SU-DHL-6 (cell line): ENCODE results near the gene CWF19L2.

Source experiments
- EZH2phosphoT487 ChIP-seq: fragments of 200-600 bp; sonication (generic), shearing (Covaris generic); conservative IDR thresholded peaks from 2 replicates; pipeline ENCODE4 v1.6.1; 2018; ENCODE audit warnings: mild to moderate bottlenecking, antibody characterized with exemption, low read length, moderate library complexity, mixed read lengths
- TF ChIP-seq, protein P1 (sequence below): fragments of 200-600 bp; sonication (generic); IDR thresholded peaks from one replicate; pipeline ENCODE4 v1.5.1; 2017; ENCODE audit warnings: antibody characterized with exemption, mild to moderate bottlenecking, low read length, moderate library complexity; ENCODE audit not compliant: insufficient read depth, poor library complexity, severe bottlenecking

DNA sequence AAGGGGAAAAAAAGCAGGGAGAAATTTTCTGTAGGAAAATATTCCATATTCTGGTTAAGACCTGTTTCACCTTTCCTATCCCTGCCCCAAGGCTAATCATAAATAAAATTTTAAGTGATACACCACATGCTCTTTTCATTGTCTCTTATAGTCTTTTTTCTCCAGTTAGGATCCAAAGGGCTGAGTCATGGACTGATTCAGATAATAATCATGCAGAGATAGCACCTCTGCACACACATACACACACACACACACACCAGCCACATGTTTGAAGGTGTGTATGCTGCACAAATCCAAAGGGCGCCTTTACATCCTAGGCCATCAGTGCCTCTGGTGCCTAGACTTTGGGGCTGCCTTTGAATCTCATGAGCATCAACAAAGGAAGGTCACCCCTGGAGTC is 35.5 kb upstream of the CWF19L2 start:
- TF ChIP-seq, protein P1, sequence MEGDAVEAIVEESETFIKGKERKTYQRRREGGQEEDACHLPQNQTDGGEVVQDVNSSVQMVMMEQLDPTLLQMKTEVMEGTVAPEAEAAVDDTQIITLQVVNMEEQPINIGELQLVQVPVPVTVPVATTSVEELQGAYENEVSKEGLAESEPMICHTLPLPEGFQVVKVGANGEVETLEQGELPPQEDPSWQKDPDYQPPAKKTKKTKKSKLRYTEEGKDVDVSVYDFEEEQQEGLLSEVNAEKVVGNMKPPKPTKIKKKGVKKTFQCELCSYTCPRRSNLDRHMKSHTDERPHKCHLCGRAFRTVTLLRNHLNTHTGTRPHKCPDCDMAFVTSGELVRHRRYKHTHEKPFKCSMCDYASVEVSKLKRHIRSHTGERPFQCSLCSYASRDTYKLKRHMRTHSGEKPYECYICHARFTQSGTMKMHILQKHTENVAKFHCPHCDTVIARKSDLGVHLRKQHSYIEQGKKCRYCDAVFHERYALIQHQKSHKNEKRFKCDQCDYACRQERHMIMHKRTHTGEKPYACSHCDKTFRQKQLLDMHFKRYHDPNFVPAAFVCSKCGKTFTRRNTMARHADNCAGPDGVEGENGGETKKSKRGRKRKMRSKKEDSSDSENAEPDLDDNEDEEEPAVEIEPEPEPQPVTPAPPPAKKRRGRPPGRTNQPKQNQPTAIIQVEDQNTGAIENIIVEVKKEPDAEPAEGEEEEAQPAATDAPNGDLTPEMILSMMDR = no peak
- TF ChIP-seq EZH2phosphoT487 = no peak
